Gastrocnemius medialis (tissue), 4 donors: ENCODE results near the gene BRIP1.

Experiments
- POLR2A ChIP-seq, 2 donors: fragments of 450-650 bp; IDR thresholded peaks; one replicate each; pipeline ENCODE4 v1.6.1; 2017; ENCODE audit warnings: antibody characterized with exemption in 2 of 2, mild to moderate bottlenecking in 2 of 2, moderate library complexity in 2 of 2
- TF ChIP-seq, protein P1 (sequence below), 5 experiments: fragments of 450-650 bp in 3 of 5; fragments of 200-600 bp in 2 of 5; sonication (generic) in 2 of 5; IDR thresholded peaks in 4 of 5; conservative IDR thresholded peaks in 1 of 5; 1 replicate in 4 of 5; 2 replicates in 1 of 5; pipeline ENCODE4 v1.5.1; 2016 to 2019; ENCODE audit warnings: antibody characterized with exemption in 5 of 5, mild to moderate bottlenecking in 3 of 5, moderate library complexity in 3 of 5

DNA sequence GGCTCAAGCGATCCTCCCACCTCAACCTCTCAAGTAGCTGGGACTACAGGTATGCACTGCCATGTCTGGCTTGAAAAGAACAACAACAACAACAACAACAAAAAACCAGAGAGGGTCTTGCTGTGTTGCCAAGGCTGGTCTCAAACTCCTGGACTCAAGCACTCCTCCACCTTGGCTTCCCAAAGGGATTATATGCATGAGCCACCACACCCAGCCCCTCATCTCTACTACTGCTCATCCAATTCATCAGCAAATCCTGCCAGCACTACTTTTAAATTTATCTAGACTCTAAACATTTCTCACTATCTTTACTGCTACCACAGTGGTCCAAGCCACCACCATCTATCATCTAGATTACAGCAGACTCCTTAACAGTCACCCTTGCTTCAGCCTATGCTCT, 109.6 kb downstream of the BRIP1 start:
- TF ChIP-seq, protein P1, sequence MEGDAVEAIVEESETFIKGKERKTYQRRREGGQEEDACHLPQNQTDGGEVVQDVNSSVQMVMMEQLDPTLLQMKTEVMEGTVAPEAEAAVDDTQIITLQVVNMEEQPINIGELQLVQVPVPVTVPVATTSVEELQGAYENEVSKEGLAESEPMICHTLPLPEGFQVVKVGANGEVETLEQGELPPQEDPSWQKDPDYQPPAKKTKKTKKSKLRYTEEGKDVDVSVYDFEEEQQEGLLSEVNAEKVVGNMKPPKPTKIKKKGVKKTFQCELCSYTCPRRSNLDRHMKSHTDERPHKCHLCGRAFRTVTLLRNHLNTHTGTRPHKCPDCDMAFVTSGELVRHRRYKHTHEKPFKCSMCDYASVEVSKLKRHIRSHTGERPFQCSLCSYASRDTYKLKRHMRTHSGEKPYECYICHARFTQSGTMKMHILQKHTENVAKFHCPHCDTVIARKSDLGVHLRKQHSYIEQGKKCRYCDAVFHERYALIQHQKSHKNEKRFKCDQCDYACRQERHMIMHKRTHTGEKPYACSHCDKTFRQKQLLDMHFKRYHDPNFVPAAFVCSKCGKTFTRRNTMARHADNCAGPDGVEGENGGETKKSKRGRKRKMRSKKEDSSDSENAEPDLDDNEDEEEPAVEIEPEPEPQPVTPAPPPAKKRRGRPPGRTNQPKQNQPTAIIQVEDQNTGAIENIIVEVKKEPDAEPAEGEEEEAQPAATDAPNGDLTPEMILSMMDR (IDR thresholded peaks at IDR 0.05 in 4 of 5, conservative IDR thresholded peaks at IDR 0.05 in 1 of 5): no peak
- no peak for TF ChIP-seq POLR2A (IDR thresholded peaks at IDR 0.05)
